B cell (primary cell): ENCODE measurements around the gene CTSD.

Source experiments
- CTCF ChIP-seq: fragments of 200-600 bp; IDR thresholded peaks from one replicate; pipeline ENCODE4 v1.8.0; 2022; ENCODE audit warnings: antibody characterized with exemption, mild to moderate bottlenecking
- EZH2 ChIP-seq: IDR thresholded peaks from 2 replicates; pipeline ENCODE4 v1.6.1; 2012; ENCODE audit warnings: borderline replicate concordance, low read depth, mild to moderate bottlenecking, moderate library complexity, low read length; ENCODE audit not compliant: insufficient read depth, poor library complexity, severe bottlenecking

DNA sequence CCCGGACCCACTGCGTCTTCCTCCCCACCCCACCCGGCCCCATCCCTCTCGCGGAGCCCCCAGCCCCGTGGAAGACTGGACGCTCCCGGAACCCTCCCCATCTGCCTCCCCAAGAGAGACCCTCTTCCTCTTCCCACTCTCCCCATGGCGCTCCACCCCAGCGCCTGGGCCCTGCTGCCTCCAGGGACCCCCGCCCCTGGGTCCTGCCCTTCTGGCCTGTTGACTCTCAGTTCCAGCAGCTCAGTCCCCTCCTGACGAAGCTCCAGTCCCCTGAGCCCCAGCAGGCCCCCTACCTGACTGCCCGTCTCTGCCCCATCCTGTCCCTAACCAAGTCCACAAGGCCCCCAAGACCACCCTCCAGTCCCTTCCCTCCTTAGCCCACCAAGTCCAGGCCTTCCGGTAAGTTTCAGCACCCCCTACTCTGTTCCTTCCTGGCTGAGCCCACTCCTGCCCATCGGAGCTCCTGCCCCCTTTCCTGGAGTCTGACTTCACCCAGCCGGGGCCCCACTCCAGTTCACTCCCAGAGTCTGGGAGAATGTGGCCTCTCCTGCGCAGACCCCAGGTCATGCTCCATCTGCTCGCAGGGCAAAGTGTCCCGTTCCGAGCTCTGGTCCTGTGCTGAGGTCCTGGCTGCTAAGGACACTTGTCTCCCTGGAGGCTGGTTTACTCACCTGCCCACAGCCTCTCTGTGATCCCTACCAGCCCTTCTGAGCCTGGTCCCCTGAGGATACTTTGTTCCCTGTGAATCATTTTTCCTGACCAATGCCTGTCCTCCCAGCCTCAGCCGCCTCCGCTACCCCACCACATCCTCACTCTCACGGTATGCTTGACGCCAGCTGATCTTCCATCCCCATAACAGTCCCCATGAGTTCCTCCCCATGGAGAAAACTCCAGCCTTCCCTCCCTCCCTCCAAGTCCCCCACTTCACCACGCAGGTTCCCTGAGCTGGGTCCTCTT, 14.1 kb downstream of the CTSD start:
- TF ChIP-seq CTCF (no peak), EZH2 (no peak)
